HEK293 (cell line): ENCODE results near the gene CDKN2A.

Source experiments
- BCL11A ChIP-seq: fragments of 450-650 bp; formaldehyde crosslinking; IDR thresholded peaks from 2 replicates; pipeline ENCODE4 v1.5.1; 2016; ENCODE audit warnings: low read depth, missing biosample characterization, missing genetic modification characterization
- ELK4 ChIP-seq: IDR thresholded peaks from 2 replicates; pipeline ENCODE4 v1.6.1; 2011; ENCODE audit warnings: mild to moderate bottlenecking, low read depth, low read length, borderline replicate concordance
- GFI1B ChIP-seq: fragments of 450-650 bp; formaldehyde crosslinking; IDR thresholded peaks from 2 replicates; pipeline ENCODE4 v1.5.1; 2016; ENCODE audit warnings: missing biosample characterization, missing genetic modification characterization
- KLF8 ChIP-seq: fragments of 450-650 bp; formaldehyde crosslinking; IDR thresholded peaks from 2 replicates; pipeline ENCODE4 v1.5.1; 2016; ENCODE audit warnings: missing biosample characterization, missing genetic modification characterization
- MEIS1 ChIP-seq: sonication (generic); formaldehyde crosslinking; IDR thresholded peaks from 2 replicates; pipeline ENCODE4 v1.8.1; 2022; ENCODE audit warnings: missing genetic modification reagents, mild to moderate bottlenecking, borderline replicate concordance
- PRDM1 ChIP-seq: fragments of 450-650 bp; formaldehyde crosslinking; IDR thresholded peaks from 2 replicates; pipeline ENCODE4; 2016; ENCODE audit warnings: missing biosample characterization, missing genetic modification characterization
- REPIN1 ChIP-seq: fragments of 450-650 bp; formaldehyde crosslinking; IDR thresholded peaks from 2 replicates; pipeline ENCODE4 v1.5.1; 2017; ENCODE audit warnings: missing biosample characterization, missing genetic modification characterization, low read depth
- TCF7L2 ChIP-seq: IDR thresholded peaks from 2 replicates; pipeline ENCODE4 v1.6.1; 2011; ENCODE audit warnings: low read depth, mild to moderate bottlenecking, inconsistent platforms, low read length, moderate library complexity, borderline replicate concordance
- YY1 ChIP-seq: fragments of 450-650 bp; formaldehyde crosslinking; IDR thresholded peaks from 2 replicates; pipeline ENCODE4 v1.5.1; 2018; ENCODE audit warnings: missing biosample characterization, missing genetic modification characterization
- ZBTB10 ChIP-seq: fragments of 450-650 bp; formaldehyde crosslinking; IDR thresholded peaks from 2 replicates; pipeline ENCODE4 v1.5.1; 2016; ENCODE audit warnings: missing biosample characterization, missing genetic modification characterization
- ZBTB21 ChIP-seq: fragments of 450-650 bp; formaldehyde crosslinking; IDR thresholded peaks from 2 replicates; pipeline ENCODE4 v1.5.1; 2017; ENCODE audit warnings: missing biosample characterization, missing genetic modification characterization
- ZEB2 ChIP-seq: fragments of 450-650 bp; formaldehyde crosslinking; IDR thresholded peaks from 2 replicates; pipeline ENCODE4 v1.5.1; 2016; ENCODE audit warnings: missing biosample characterization, missing genetic modification characterization
- ZFP3 ChIP-seq: fragments of 450-650 bp; formaldehyde crosslinking; IDR thresholded peaks from 2 replicates; pipeline ENCODE4 v1.5.1; 2016; ENCODE audit warnings: low read depth, missing biosample characterization, missing genetic modification characterization
- ZNF132 ChIP-seq: fragments of 450-650 bp; formaldehyde crosslinking; IDR thresholded peaks from 2 replicates; pipeline ENCODE4 v1.5.1; 2017; ENCODE audit warnings: missing biosample characterization, missing genetic modification characterization, borderline replicate concordance
- ZNF138 ChIP-seq: fragments of 450-650 bp; formaldehyde crosslinking; IDR thresholded peaks from 2 replicates; pipeline ENCODE4 v1.5.1; 2016; ENCODE audit warnings: missing biosample characterization, missing genetic modification characterization, borderline replicate concordance
- ZNF2 ChIP-seq: fragments of 450-650 bp; formaldehyde crosslinking; IDR thresholded peaks from 2 replicates; pipeline ENCODE4 v1.5.1; 2016; ENCODE audit warnings: missing biosample characterization, missing genetic modification characterization
- ZNF221 ChIP-seq: fragments of 450-650 bp; formaldehyde crosslinking; IDR thresholded peaks from 2 replicates; pipeline ENCODE4 v1.5.1; 2017; ENCODE audit warnings: missing biosample characterization, missing genetic modification characterization, borderline replicate concordance
- ZNF24 ChIP-seq: fragments of 450-650 bp; formaldehyde crosslinking; IDR thresholded peaks from 2 replicates; pipeline ENCODE4 v1.5.1; 2016; ENCODE audit warnings: missing biosample characterization, missing genetic modification characterization
- ZNF248 ChIP-seq: fragments of 450-650 bp; formaldehyde crosslinking; IDR thresholded peaks from 2 replicates; pipeline ENCODE4 v1.5.1; 2017; ENCODE audit warnings: missing biosample characterization, missing genetic modification characterization
- ZNF26 ChIP-seq: fragments of 450-650 bp; formaldehyde crosslinking; IDR thresholded peaks from 2 replicates; pipeline ENCODE4 v1.5.1; 2016; ENCODE audit warnings: missing biosample characterization, missing genetic modification characterization
- ZNF266 ChIP-seq: fragments of 450-650 bp; formaldehyde crosslinking; IDR thresholded peaks from 2 replicates; pipeline ENCODE4 v1.5.1; 2016; ENCODE audit warnings: missing biosample characterization, missing genetic modification characterization, low read depth
- ZNF280C ChIP-seq: fragments of 450-650 bp; formaldehyde crosslinking; IDR thresholded peaks from 2 replicates; pipeline ENCODE4 v1.5.1; 2016; ENCODE audit warnings: missing biosample characterization, missing genetic modification characterization
- ZNF292 ChIP-seq: fragments of 450-650 bp; formaldehyde crosslinking; IDR thresholded peaks from 2 replicates; pipeline ENCODE4 v1.5.1; 2016; ENCODE audit warnings: low read depth, missing biosample characterization, missing genetic modification characterization, borderline replicate concordance
- ZNF350 ChIP-seq: fragments of 450-650 bp; formaldehyde crosslinking; IDR thresholded peaks from 2 replicates; pipeline ENCODE4 v1.5.0; 2017; ENCODE audit warnings: missing biosample characterization, mild to moderate bottlenecking, missing genetic modification characterization
- ZNF362 ChIP-seq: fragments of 450-650 bp; formaldehyde crosslinking; IDR thresholded peaks from 2 replicates; pipeline ENCODE4 v1.5.1; 2016; ENCODE audit warnings: missing biosample characterization, missing genetic modification characterization
- ZNF423 ChIP-seq: fragments of 450-650 bp; formaldehyde crosslinking; IDR thresholded peaks from 2 replicates; pipeline ENCODE4 v1.5.1; 2016; ENCODE audit warnings: missing biosample characterization, missing genetic modification characterization
- ZNF449 ChIP-seq: fragments of 450-650 bp; formaldehyde crosslinking; IDR thresholded peaks from 2 replicates; pipeline ENCODE4 v1.5.1; 2017; ENCODE audit warnings: missing biosample characterization, mild to moderate bottlenecking, missing genetic modification characterization, moderate library complexity
- ZNF530 ChIP-seq: fragments of 450-650 bp; formaldehyde crosslinking; IDR thresholded peaks from 2 replicates; pipeline ENCODE4 v1.5.1; 2016; ENCODE audit warnings: low read depth, missing biosample characterization, missing genetic modification characterization
- ZNF596 ChIP-seq: fragments of 450-650 bp; IDR thresholded peaks from 2 replicates; pipeline ENCODE4 v1.5.0; 2018; ENCODE audit warnings: missing biosample characterization, mild to moderate bottlenecking, missing genetic modification characterization, moderate library complexity
- ZNF629 ChIP-seq: fragments of 450-650 bp; formaldehyde crosslinking; IDR thresholded peaks from 2 replicates; pipeline ENCODE4 v1.5.1; 2017; ENCODE audit warnings: missing biosample characterization, missing genetic modification characterization
- ZNF701 ChIP-seq: fragments of 450-650 bp; formaldehyde crosslinking; IDR thresholded peaks from 2 replicates; pipeline ENCODE4 v1.5.1; 2016; ENCODE audit warnings: missing biosample characterization, missing genetic modification characterization

The CDKN2A gene

GRCh38 chr9:21995006-21995665, 944 bp upstream of the CDKN2A start (continued):
- TF ChIP-seq ZNF132 (no peak), ZNF449 (tag by site-specific recombination) (peak; percentile 99), ZEB2 (tag by site-specific recombination) (no peak), KLF8 (tag by site-specific recombination) (0 out of 2 replicates have a peak, but pooled peaks have one; percentile 15), REPIN1 (tag by site-specific recombination) (no peak), ZBTB10 (tag by site-specific recombination) (peak; percentile 36; the same call in 1 of the 2 replicates), ZNF596 (tag by site-specific recombination) (no peak), ZNF423 (tag by site-specific recombination) (no peak), ZNF266 (tag by site-specific recombination) (no peak), ELK4 (no peak), ZNF362 (tag by site-specific recombination) (no peak), ZNF221 (tag by site-specific recombination) (no peak), ZNF2 (tag by site-specific recombination) (no peak; the same call in 1 of the 2 replicates), ZNF701 (tag by site-specific recombination) (no peak), ZNF138 (no peak), PRDM1 (tag by site-specific recombination) (peak; percentile 93), MEIS1 (CRISPR knock-in tag) (no peak), ZNF24 (no peak), ZBTB21 (no peak), ZNF248 (no peak), ZNF350 (tag by site-specific recombination) (no peak), ZNF26 (tag by site-specific recombination) (no peak), ZNF292 (tag by site-specific recombination) (no peak), ZFP3 (tag by site-specific recombination) (no peak), ZNF629 (tag by site-specific recombination) (no peak), YY1 (tag by site-specific recombination) (no peak), ZNF280C (tag by site-specific recombination) (no peak), GFI1B (no peak), BCL11A (tag by site-specific recombination) (no peak), TCF7L2 (peak; percentile 75; the same call in 1 of the 2 replicates), ZNF530 (tag by site-specific recombination) (no peak)
